HuH-7 (cell line): ENCODE measurements around the gene DUSP8.

Experiments used
- DNase-seq: peaks from one replicate; pipeline ENCODE4 v3.0.0; 2011; ENCODE audit warnings: low spot score

DUSP8 gene

DNA sequence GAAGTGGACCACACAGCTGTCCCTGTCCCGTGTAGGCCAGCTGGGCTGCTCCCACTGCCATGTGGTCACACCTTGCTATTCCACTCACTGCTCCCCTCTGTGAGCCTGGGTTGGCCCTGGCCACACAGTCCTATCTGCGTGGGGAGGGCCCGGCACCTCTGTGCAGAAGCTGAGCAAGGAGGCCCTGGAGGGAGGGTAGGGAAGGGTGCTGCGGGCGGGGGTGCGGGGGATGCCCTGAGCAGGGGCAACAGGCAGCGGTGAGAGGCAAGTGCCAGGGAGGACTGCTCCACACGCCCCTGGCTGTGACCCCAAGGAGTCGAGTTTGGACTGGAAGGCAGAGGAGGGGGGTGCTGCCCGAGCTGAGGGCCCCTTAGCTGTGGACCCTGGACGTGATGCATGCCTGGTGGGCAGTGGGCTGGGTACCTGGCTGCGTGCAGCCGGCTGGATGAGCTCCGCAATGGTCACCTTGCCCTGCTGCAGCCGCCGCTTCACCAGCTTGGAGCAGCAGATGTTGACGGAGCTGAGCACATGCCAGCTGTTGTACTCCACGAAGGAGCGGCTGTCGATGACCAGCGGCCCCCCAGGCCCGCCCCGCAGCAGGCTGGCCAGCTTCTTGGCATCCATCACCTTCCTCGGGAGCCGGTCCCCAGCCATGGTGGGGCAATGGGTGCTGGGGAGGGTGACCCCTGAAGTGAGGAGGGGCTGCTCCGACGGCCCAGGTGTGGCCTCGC, 6.7 kb downstream of the DUSP8 start:
- DNase-seq: no peak

DNA sequence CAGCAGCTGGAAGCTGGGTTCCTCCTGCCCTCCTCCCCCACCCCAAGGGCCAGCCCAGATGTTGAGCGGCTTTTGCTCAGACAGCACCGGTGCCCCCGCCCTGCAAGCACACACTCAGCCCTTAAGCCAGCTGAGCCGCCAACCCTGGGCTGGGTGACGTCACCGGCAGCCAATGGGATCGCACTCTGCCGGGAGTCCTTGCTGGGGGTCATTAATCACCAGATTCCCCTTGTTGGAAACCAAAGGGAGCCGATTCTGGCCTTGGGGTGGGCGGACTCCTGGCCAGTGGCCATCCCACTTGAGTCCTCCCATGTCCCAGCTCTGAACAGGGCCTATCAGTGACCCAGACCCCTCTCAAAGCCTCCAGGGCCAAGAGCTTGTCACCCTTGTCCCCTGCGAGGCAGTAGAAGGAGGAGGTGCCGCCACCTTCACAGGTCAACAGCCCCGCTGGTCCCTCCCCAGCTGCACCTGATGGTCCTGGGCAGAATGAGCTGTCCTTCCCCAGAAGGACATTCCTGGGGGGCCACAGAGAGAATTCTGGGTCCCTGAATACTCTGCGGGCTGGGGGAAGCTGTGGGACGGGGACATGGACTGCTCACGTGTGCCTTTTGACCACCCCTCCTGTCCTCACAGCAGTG, 7.4 kb downstream of the DUSP8 start:
- no peak for DNase-seq

- DNase-seq: no peak
These were observed 8.2 kb downstream of the DUSP8 start for GRCh38 chr11:1563697-1564534.

- no peak for DNase-seq
These were observed 8.9 kb downstream of the DUSP8 start for GRCh38 chr11:1563149-1563638.

- no peak for DNase-seq
These were observed 9.5 kb downstream of the DUSP8 start for GRCh38 chr11:1562469-1563148.

- DNase-seq: no peak
These were observed 10.1 kb downstream of the DUSP8 start for GRCh38 chr11:1561955-1562354.

- no peak for DNase-seq
These were observed 10.8 kb downstream of the DUSP8 start for GRCh38 chr11:1561266-1561665.

DNA sequence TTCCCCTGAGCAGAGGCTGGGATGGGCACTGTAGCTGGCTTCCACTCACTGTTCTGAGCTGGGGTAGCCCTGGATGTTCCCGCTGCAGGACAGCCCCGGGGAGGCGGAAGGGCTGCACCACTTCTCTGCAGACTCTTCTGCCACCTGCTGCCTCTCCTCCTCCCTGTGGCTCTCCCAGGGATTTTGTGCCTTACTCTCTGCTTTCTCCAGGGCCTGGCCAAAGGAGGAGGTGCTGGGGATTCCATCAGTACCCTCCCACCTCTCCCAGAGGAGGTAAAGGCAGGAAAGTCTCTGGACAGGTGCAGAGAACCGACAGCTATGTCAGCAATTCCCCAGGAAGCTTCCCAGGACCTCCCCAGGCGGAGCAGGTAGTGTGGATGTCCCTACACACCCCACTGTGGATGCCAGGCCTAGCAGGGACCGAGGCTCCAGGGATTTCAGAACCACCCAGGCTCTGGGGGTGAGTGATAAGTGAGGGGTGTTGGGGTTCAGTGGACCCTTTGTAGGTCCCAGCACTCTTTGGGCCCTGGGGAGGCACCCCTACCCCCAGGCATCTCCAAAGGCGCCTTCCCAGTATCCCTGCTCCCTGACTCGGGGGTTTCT, 11.3 kb downstream of the DUSP8 start:
- DNase-seq: no peak

DNA sequence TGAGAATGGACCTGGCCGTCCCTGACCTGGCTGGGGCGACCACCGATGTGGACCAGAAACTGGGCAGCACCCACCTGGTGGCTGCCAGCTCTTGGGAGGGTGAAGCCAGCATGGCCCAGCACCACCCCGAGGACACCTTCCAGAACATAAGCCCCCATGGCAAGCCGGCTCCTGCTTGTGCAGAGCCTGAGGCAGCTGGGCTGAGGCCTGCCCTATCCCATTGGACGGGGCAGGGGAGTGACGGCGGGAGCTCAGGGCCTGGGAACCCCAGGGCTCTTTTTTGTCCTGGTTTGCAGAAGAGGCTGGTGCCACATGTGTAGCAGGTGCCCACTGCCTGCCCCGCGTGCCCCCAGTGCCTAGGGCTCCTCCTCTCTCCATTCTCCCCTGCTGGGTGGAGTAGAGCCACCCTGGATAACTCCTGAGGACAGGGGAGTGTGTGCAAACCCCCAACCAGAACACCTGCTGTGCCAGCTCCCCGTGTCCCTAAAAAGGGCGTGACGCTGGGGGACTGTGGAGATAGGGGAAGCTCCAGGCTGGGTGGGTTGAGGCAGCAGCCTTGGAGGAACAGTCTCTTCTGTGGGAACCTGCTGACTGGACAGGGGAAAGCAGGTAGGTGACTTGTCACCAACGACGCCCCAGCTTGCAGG, 11.9 kb downstream of the DUSP8 start:
- no peak for DNase-seq

- DNase-seq: no peak
These were observed 12.7 kb downstream of the DUSP8 start for GRCh38 chr11:1559111-1559951.

- no peak for DNase-seq
These were observed 13.3 kb downstream of the DUSP8 start for GRCh38 chr11:1558775-1559110.

GRCh38 chr11:1557904-1558774, 13.9 kb downstream of the DUSP8 start:
- DNase-seq: no peak

GRCh38 chr11:1557051-1557884, 14.8 kb downstream of the DUSP8 start:
- DNase-seq: no peak

DNA sequence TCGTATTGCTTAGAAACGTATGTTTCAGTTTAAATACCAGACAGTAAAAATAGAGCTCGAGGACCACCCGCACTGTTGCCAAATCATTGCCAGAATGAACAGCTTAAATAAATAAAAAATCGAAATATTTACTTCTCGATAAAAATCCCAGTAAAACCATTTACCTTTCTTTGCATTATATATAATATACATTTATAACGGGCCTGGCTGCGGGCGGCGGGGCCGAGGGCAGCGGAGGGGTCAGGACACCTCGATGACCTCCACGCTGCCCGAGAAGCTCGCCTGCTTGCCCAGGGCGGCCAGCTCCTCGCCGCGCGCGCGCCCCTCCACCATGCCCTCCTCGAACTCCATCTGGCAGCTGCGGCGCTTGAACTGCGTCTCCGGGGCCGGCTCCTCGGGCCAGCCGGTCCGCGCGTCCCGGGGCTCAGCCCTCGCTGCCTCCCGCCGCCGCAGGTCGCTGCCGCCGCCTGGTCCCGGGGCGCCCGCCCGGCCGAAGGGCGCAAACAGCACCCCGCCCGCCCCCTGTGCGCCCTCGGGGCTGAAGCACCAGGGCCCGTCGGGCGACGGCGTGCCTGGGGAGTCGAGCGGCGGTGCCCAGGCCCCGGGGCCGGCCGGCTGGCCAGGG, 15.7 kb downstream of the DUSP8 start:
- no peak for DNase-seq

GRCh38 chr11:1555713-1556153, 16.3 kb downstream of the DUSP8 start:
- no peak for DNase-seq

- DNase-seq: no peak
These were observed 16.9 kb downstream of the DUSP8 start for GRCh38 chr11:1554981-1555712.
